ENCODE results near the gene RFNG. TPM values are rescaled to one million over a fixed set of nuclear protein-coding genes. Genes with fewer than 3 reads are reported as not detected.

The RFNG gene
- total RNA-seq, 1 experiment from 2014 or later: 46.7 TPM

DNA sequence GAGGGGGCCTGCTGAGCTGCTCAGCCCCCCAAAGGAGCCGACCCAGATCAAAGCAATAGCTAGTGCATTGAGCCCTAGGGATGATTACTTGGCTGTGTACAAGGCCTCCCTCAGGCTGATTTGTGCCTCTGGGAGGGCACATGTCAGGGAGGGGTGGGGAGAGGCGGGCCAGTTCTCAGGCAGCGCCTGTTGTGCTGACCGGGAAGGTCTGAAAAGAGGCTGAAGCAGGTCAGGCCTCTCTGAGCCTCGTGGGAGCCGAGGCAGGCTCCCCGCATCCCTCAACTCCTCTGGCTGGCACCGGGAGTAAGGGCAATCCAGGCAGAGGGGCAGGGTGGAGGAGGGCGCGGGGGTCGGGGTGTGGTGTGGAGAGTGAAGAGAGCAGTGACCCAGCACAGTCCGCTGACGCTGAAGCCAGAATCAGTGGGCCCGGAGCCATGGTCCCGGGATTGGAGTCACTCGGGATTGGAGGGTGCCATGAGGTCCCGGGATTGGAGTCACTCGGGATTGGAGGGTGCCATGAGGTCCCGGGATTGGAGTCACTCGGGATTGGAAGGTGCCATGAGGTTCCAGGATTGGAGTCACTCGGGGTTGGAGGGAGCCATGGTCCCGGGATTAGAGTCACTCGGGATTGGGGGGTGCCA lies 17.1 kb downstream of the RFNG start:
- TF ChIP-seq EZH2phosphoT487 (IDR thresholded peaks at IDR 0.05; ENCODE audit: borderline replicate concordance, low read length) (no peak), CTCF (conservative IDR thresholded peaks at IDR 0.05; ENCODE audit: low read depth, low read length) (no peak), EZH2 (IDR thresholded peaks at IDR 0.05; ENCODE audit: low read length, unreplicated experiment) (no peak)
- Histone ChIP-seq H3K27me3 (ENCODE audit: low read length) (no peaks in the 10 kb centered on the region), H4K20me1 (ENCODE audit: low read length) (peaks cover 8% of the 10 kb centered on the region; the same call in 1 of the 2 replicates), H3F3A (ENCODE audit: low read length, unreplicated experiment) (no peaks in the 10 kb centered on the region), H3K4me2 (ENCODE audit: low read length) (no peak overlapping the region), H3K9ac (ENCODE audit: low read length) (no peak overlapping the region), H3K4me1 (ENCODE audit: insufficient read depth, low read length) (peaks cover 29% of the 10 kb centered on the region), H3K36me3 (ENCODE audit: low read depth, low read length) (no peaks in the 10 kb centered on the region), H3K9me2 (replicated peaks; ENCODE audit: low read length) (no peaks in the 10 kb centered on the region), H3K79me2 (ENCODE audit: low read length) (peaks cover 17% of the 10 kb centered on the region), H3K27ac (ENCODE audit: low read length) (no peak overlapping the region), H3K4me3 (ENCODE audit: low read length) (no peak overlapping the region), H3K9me3 (ENCODE audit: low read length) (no peaks in the 10 kb centered on the region), H2AFZ (ENCODE audit: low read length) (no peak overlapping the region)
- DNase-seq (no peak), ATAC-seq (no peak)
- intact Hi-C loops (cut with micrococcal nuclease): loop anchor here (5.0 kb wide), 1 partner anchor 63 kb away; the partner anchor contains the start of gene FASN
- ChIA-PET POLR2A (ENCODE audit: unreplicated experiment) (no interaction called here), CTCF (no interaction called here)
- BruUV-seq (replicated peaks): no TSS peak

GRCh38 chr17:82033359-82034085 lies 18.1 kb downstream of the RFNG start:
- H3F3A ChIP-seq (ENCODE audit: low read length, unreplicated experiment): no peaks in the 10 kb centered on the region
- no peak for DNase-seq
- intact Hi-C loops (cut with micrococcal nuclease): no loop called here
- H3K9me3 ChIP-seq (ENCODE audit: low read length): no peaks in the 10 kb centered on the region
- H3K9ac ChIP-seq (ENCODE audit: low read length): no peak overlapping the region
- peaks cover 17% of the 10 kb centered on the region for H3K79me2 ChIP-seq (ENCODE audit: low read length)
- no peak overlapping the region for H3K4me3 ChIP-seq (ENCODE audit: low read length)
- H4K20me1 ChIP-seq (ENCODE audit: low read length): peaks cover 8% of the 10 kb centered on the region; the same call in 1 of the 2 replicates
- peaks cover 29% of the 10 kb centered on the region for H3K4me1 ChIP-seq (ENCODE audit: insufficient read depth, low read length)
- CTCF ChIA-PET: no interaction called here
- no peak overlapping the region for H2AFZ ChIP-seq (ENCODE audit: low read length)
- H3K4me2 ChIP-seq (ENCODE audit: low read length): no peak overlapping the region
- POLR2A ChIA-PET (ENCODE audit: unreplicated experiment): no interaction called here
- BruUV-seq (replicated peaks): no TSS peak
- H3K27me3 ChIP-seq (ENCODE audit: low read length): no peaks in the 10 kb centered on the region
- no peaks in the 10 kb centered on the region for H3K36me3 ChIP-seq (ENCODE audit: low read depth, low read length)
- no peak overlapping the region for H3K27ac ChIP-seq (ENCODE audit: low read length)
- TF ChIP-seq CTCF (conservative IDR thresholded peaks at IDR 0.05; ENCODE audit: low read depth, low read length) (no peak), EZH2 (IDR thresholded peaks at IDR 0.05; ENCODE audit: low read length, unreplicated experiment) (no peak), EZH2phosphoT487 (IDR thresholded peaks at IDR 0.05; ENCODE audit: borderline replicate concordance, low read length) (no peak)
- H3K9me2 ChIP-seq (replicated peaks; ENCODE audit: low read length): no peaks in the 10 kb centered on the region
- no peak for ATAC-seq
